Body of pancreas (tissue), 4 donors: ENCODE data around the gene SAFB2.

ENCODE experiments used
- CTCF ChIP-seq, 7 experiments: fragments of 450-650 bp in 4 of 7; fragments of 200-600 bp in 3 of 7; sonication (generic) in 3 of 7; IDR thresholded peaks; one replicate each; pipeline ENCODE4 v1.5.1; 2016 to 2019; ENCODE audit warnings: antibody characterized with exemption in 7 of 7
- POLR2A ChIP-seq, 3 donors: fragments of 450-650 bp; IDR thresholded peaks; one replicate each; pipeline ENCODE4 v1.6.1; 2016; ENCODE audit warnings: antibody characterized with exemption in 3 of 3, mild to moderate bottlenecking in 2 of 3

- TF ChIP-seq CTCF (IDR thresholded peaks at IDR 0.05) (no peak), POLR2A (IDR thresholded peaks at IDR 0.05) (no peak)
These were observed 43.4 kb upstream of the SAFB2 start for GRCh38 chr19:5665781-5666513.
